ENCODE data around the gene GALNT18.

GALNT18 gene

GRCh38 chr11:11602011-11602410, 19.8 kb downstream of the GALNT18 start:
- no peaks in the 10 kb centered on the region for H3K27me3 ChIP-seq
- H3K9me3 ChIP-seq, result no peaks in the 10 kb centered on the region
- no peaks in the 10 kb centered on the region for H3K36me3 ChIP-seq
- no peaks in the 10 kb centered on the region for H3K4me1 ChIP-seq
- no peak overlapping the region for H3K4me3 ChIP-seq (ENCODE audit: low read depth, low read length)
- DNase-seq, result no peak
- no peak for TF ChIP-seq CTCF (IDR thresholded peaks at IDR 0.05; ENCODE audit: low read depth, low read length)

GRCh38 chr11:11600288-11600687, 21.5 kb downstream of the GALNT18 start:
- no peaks in the 10 kb centered on the region for H3K9me3 ChIP-seq
- no peak for TF ChIP-seq CTCF (IDR thresholded peaks at IDR 0.05; ENCODE audit: low read depth, low read length)
- no peaks in the 10 kb centered on the region for H3K27me3 ChIP-seq

GRCh38 chr11:11598243-11598642, 23.6 kb downstream of the GALNT18 start:
- DNase-seq, result no peak
- no peaks in the 10 kb centered on the region for H3K4me1 ChIP-seq
- no peaks in the 10 kb centered on the region for H3K36me3 ChIP-seq
- no peak overlapping the region for H3K4me3 ChIP-seq (ENCODE audit: low read depth, low read length)
- H3K9me3 ChIP-seq, result no peaks in the 10 kb centered on the region
- no peaks in the 10 kb centered on the region for H3K27me3 ChIP-seq
- TF ChIP-seq CTCF (IDR thresholded peaks at IDR 0.05; ENCODE audit: low read depth, low read length), result no peak

More at GRCh38 chr11:11600288-11600687, 21.5 kb downstream of the GALNT18 start:
- Histone ChIP-seq H3K4me1 (no peaks in the 10 kb centered on the region), H3K4me3 (ENCODE audit: low read depth, low read length) (no peak overlapping the region), H3K36me3 (no peaks in the 10 kb centered on the region)
- DNase-seq, result no peak

GRCh38 chr11:11594162-11594561, 27.6 kb downstream of the GALNT18 start:
- H3K36me3 ChIP-seq, result no peaks in the 10 kb centered on the region
- no peak for DNase-seq
- H3K4me1 ChIP-seq, result no peaks in the 10 kb centered on the region
- no peaks in the 10 kb centered on the region for H3K9me3 ChIP-seq
- no peak for TF ChIP-seq CTCF (IDR thresholded peaks at IDR 0.05; ENCODE audit: low read depth, low read length)
- no peak overlapping the region for H3K4me3 ChIP-seq (ENCODE audit: low read depth, low read length)
- H3K27me3 ChIP-seq, result no peaks in the 10 kb centered on the region

- Histone ChIP-seq H3K36me3 (no peaks in the 10 kb centered on the region), H3K27me3 (no peaks in the 10 kb centered on the region), H3K9me3 (no peaks in the 10 kb centered on the region), H3K4me3 (ENCODE audit: low read depth, low read length) (no peak overlapping the region), H3K4me1 (no peaks in the 10 kb centered on the region)
- no peak for DNase-seq
- TF ChIP-seq CTCF (IDR thresholded peaks at IDR 0.05; ENCODE audit: low read depth, low read length), result no peak
Observed at GRCh38 chr11:11592146-11592684, 29.6 kb downstream of the GALNT18 start.

GRCh38 chr11:11589437-11589836, 32.4 kb downstream of the GALNT18 start:
- Histone ChIP-seq H3K4me1 (no peaks in the 10 kb centered on the region), H3K4me3 (ENCODE audit: low read depth, low read length) (no peak overlapping the region), H3K27me3 (no peaks in the 10 kb centered on the region), H3K36me3 (no peaks in the 10 kb centered on the region), H3K9me3 (no peaks in the 10 kb centered on the region)
- no peak for DNase-seq
- no peak for TF ChIP-seq CTCF (IDR thresholded peaks at IDR 0.05; ENCODE audit: low read depth, low read length)
